ELF-1 (cell line): Measurements from ENCODE around the gene NETO1.

Experiments used
- DNase-seq: peaks from one replicate; pipeline ENCODE4 v3.0.0-alpha.2; 2016; ENCODE audit warnings: low read depth, low spot score

The NETO1 gene

GRCh38 chr18:72867746-72868584 lies at the start of gene NETO1:
TSS of gene NETO1 (minus strand) at chr18:72867987. CDS start at chr18:72867291, 696 bp downstream.
- peak; percentile 20 for DNase-seq

- no peak for DNase-seq
These were observed 42.3 kb upstream of the NETO1 start for GRCh38 chr18:72910045-72910444.

DNA sequence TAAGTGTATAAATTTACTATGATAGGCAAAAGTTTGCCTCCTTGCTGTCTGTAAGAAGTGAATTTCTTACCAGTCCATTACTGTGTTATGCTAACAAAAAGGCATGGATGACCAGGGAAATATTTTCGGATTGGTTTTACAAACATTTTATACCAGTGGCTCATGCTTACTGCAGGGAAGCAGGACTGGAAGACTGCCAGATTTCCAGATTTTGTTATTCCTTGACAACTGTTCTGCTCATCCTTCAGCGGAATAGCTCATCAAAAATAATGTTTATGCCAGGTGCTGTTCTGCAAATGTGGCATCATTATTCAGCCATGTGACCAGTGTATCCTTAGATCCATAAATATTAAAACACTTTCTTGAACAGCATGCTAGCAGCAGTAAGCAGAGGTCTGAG lies 40.4 kb upstream of the NETO1 start:
- DNase-seq, result no peak

DNA sequence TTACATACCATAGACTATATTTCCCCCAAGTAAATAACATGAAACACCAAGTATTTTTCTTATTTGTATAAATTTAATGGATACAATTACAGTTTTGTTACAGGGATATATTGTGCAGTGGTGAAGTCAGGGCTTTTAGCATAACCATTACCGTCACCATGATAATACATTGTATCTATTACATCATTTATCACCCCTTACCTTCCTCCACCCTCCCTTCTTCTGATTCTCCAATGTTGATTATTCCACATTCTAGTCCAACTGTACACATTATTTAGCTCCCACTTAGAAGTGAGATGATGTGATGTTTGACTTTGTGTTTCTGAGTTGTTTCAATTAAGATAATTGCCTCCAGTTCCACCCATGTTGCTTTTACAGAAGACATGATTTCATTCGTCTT lies 35.2 kb upstream of the NETO1 start:
- DNase-seq, result no peak

GRCh38 chr18:72899338-72899737 lies 31.6 kb upstream of the NETO1 start:
- no peak for DNase-seq

- no peak for DNase-seq
These were observed 31.1 kb upstream of the NETO1 start for GRCh38 chr18:72898870-72899269.

- no peak for DNase-seq
These were observed 27.8 kb upstream of the NETO1 start for GRCh38 chr18:72895548-72895947.

DNA sequence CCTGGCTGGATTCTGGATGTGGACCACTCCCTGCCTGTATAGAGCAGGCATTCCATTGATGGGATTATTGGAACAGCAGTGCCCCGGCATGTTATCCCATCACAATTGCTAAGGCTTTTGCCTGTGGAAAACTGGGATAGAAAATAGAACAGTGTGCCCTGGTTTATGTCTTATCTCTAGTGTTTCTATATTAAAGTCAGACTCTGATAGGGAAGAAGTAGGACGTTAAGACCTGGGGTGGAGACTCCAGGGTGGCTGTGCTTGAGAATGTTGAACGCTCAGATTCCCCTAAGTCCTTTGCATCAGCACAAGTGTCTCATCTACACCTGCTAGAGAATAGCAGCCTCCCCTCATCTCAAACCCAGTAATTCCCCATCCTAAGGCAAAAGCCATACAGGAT lies 10.8 kb upstream of the NETO1 start:
- DNase-seq, result no peak

GRCh38 chr18:72878143-72878542 lies 10.4 kb upstream of the NETO1 start:
- DNase-seq, result no peak

DNA sequence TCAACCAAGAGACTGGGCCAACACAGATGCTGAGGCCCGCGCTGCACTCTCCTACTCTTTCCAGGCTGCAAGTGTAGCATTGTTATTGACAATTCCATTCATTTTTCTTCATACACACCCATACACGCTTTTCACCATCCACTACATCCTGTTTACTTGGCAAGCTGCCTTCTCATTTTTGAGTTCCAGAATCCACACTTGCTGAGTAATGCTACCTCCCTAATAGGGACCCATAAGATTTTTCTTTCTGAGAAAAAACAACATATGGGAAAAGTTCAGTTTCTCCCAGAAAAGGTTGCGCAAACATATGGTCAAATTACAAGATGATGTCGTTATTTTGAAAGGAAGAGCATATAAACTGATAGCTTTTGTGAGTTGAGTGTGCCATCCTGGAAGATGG lies 3.3 kb upstream of the NETO1 start:
- no peak for DNase-seq

DNA sequence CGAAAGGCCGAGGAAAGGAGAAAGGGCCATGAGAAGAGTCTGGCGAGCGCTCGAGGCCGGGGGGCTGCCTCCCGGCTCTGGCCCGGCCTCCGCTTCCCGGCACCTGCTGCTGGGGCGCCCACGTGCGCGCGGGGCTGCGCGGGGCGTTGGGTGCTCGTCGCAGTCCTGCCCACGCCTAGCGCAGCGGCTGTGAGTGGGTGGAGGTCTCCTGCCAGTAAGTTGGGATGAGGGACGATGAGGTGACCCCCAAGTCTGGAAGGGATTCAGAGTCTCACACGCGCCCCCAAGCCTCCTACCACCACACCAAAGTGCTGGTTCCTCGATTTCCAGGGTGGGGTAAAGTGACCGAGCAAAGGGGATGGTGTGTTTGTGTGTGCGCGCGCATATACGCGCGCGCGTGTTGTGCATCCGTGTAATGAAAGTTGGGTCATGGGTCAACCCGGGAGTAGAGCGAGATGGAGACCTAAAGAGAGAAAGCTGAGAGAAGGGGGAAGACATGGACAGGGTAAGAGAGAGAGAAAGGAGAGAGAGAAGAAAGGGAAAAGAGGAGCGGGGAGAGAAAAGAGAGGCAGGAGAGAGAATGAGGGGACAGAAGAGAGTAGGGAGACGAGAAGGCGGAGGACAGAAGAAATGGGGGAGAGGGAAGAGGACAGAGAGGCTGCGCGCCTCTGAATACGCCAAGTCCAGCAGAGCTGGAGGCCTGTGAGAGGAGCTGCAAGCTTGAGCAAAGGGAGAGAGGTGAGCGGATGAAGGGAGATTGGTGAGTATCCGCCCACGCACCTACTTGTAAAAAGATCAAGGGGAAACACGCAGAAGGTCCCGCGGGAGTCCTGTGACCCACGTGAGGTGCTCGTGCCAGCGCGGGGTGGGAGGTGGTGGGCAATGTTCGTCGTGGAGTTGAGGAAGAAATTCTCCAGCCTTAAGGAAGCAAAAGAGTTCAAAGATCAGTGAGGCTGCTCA lies 1.7 kb upstream of the NETO1 start:
- DNase-seq, result peak; percentile 3

GRCh38 chr18:72868585-72869225 lies 918 bp upstream of the NETO1 start:
- DNase-seq, result peak; percentile 6

DNA sequence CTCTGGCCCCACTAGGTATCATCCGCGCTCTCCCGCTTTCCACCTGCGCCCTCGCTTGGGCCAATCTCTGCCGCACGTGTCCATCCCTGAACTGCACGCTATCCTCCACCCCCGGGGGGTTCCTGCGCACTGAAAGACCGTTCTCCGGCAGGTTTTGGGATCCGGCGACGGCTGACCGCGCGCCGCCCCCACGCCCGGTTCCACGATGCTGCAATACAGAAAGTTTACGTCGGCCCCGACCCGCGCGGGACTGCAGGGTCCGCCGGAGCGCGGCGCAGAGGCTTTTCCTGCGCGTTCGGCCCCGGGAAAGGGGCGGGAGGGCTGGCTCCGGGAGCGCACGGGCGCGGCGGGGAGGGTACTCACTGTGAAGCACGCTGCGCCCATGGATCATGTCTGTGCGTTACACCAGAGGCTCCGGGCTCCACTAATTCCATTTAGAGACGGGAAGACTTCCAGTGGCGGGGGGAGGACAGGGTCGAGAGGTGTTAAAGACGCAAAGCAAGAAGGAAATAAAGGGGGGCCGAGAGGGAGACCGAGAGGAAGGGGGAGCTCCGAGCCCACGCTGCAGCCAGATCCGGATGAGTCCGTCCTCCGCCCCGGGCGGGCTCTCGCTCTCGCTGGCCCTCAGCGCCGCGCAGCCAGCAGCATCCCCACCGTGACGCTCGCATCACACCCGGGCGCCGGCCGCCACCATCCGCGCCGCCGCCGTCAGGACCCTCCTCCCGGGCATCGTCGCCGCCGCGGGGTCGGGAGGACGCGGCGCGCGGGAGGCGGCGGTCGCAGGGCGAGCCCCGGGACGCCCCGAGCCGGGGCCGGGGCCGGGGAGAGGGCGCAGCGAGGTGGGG lies 664 bp downstream of the NETO1 start:
- peak; percentile 16 for DNase-seq

GRCh38 chr18:72866442-72866900 lies 1.3 kb downstream of the NETO1 start:
- no peak for DNase-seq

DNA sequence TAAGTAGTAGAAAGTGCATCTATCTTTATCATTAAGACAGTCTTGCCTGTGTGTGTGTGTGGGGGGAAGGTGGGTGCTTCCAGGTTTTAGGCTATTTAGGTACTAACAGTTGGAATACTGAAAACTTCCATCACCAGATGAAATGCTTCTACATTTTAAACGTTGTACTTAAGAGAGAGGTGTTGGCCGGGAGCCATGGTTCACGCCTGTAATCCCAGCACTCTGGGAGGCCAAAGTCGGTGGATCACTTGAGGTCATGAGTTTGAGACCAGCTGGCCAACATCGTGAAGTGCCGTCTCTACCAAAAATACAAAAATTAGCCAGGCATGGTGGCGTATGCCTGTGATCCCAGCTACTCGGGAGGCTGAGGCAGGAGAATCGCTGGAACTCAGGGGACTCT lies 4.0 kb downstream of the NETO1 start:
- no peak for DNase-seq

- no peak for DNase-seq
These were observed 8.7 kb downstream of the NETO1 start for GRCh38 chr18:72859088-72859487.

DNA sequence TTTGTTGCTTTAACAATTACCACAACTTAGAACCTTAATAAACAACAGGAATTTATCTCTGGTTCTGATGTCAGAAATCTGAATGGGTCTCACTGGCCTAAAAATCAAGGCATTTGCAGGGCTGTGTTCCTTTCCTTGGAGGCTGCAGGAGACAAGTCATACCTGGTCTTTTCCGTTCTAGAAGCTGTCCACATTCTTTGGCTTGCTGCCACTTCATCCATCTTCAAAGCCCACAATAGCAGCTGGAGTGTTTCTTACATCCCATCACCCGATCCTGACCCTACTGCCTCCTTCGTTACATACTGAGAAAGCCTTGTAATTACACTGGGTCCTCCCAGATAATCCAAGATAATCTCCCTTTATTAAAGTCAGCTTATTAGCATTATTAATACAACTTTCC lies 18.1 kb downstream of the NETO1 start:
- DNase-seq, result no peak

- no peak for DNase-seq
These were observed 19.1 kb downstream of the NETO1 start for GRCh38 chr18:72848503-72849237.

- peak; percentile 4 for DNase-seq
These were observed 20.0 kb downstream of the NETO1 start for GRCh38 chr18:72847771-72848170.
